GM12878 (cell line): ENCODE results near the gene RFX3. TPM values are rescaled to one million over a fixed set of nuclear protein-coding genes. Genes with fewer than 3 reads are reported as not detected.

Experiments used
- CBX5 ChIP-seq: sonication (generic); IDR thresholded peaks from 2 replicates; pipeline ENCODE4 v1.6.1; 2016; ENCODE audit warnings: low read depth, moderate library complexity, mild to moderate bottlenecking, inconsistent platforms
- CHD1 ChIP-seq: IDR thresholded peaks from 2 replicates; pipeline ENCODE4 v1.6.1; 2012; ENCODE audit warnings: low read depth, low read length, improper control_type of control experiment
- CTCF ChIP-seq, 3 experiments: IDR thresholded peaks in 2 of 3; conservative IDR thresholded peaks in 1 of 3; 2 replicates each; pipeline ENCODE4 v1.5.1; 2011; ENCODE audit warnings: low read depth in 3 of 3, low read length in 3 of 3, mild to moderate bottlenecking in 3 of 3, control low read depth in 2 of 3, moderate library complexity in 2 of 3, inconsistent platforms in 1 of 3, mixed read lengths in 1 of 3; ENCODE audit not compliant: control insufficient read depth in 2 of 3, insufficient read depth in 1 of 3; ENCODE audit errors: extremely low read depth in 1 of 3
- CUX1 ChIP-seq: IDR thresholded peaks from 2 replicates; pipeline ENCODE4 v1.6.1; 2012; ENCODE audit warnings: improper control_type of control experiment, low read depth, low read length; ENCODE audit not compliant: insufficient replicate concordance
- GATAD2B ChIP-seq: fragments of 450-650 bp; conservative IDR thresholded peaks from 2 replicates; pipeline ENCODE4 v1.6.1; 2017; ENCODE audit warnings: low read depth, mild to moderate bottlenecking, moderate library complexity
- IKZF1 ChIP-seq: fragments of 450-650 bp; conservative IDR thresholded peaks from 2 replicates; pipeline ENCODE4 v1.6.1; 2017; ENCODE audit warnings: antibody characterized with exemption, mild to moderate bottlenecking
- IRF5 ChIP-seq: fragments of 450-650 bp; IDR thresholded peaks from 2 replicates; pipeline ENCODE4 v1.6.1; 2017; ENCODE audit warnings: borderline replicate concordance
- JUNB ChIP-seq: IDR thresholded peaks from 2 replicates; pipeline ENCODE4 v1.6.1; 2016; ENCODE audit warnings: antibody characterized with exemption, mild to moderate bottlenecking
- MXI1 ChIP-seq: fragments of 150-350 bp; IDR thresholded peaks from 2 replicates; pipeline ENCODE4 v1.6.1; 2011; ENCODE audit warnings: low read depth, mild to moderate bottlenecking, inconsistent platforms, low read length, improper control_type of control experiment
- MYC ChIP-seq: IDR thresholded peaks from 2 replicates; pipeline ENCODE4 v1.6.1; 2011; ENCODE audit warnings: mild to moderate bottlenecking, low read length, moderate library complexity, inconsistent platforms; ENCODE audit not compliant: insufficient read depth, insufficient replicate concordance, insufficient read length, severe bottlenecking
- NR2C1 ChIP-seq: fragments of 450-650 bp; IDR thresholded peaks from 2 replicates; pipeline ENCODE4 v1.6.1; 2017; ENCODE audit warnings: antibody characterized with exemption, mild to moderate bottlenecking, moderate library complexity
- POU2F2 ChIP-seq: IDR thresholded peaks from 3 replicates; pipeline ENCODE4 v1.6.1; 2011; ENCODE audit warnings: low read depth, mild to moderate bottlenecking, low read length, borderline replicate concordance
- RUNX3 ChIP-seq: IDR thresholded peaks from 2 replicates; pipeline ENCODE4 v1.6.1; 2012; ENCODE audit warnings: low read length, inconsistent platforms
- SKIL ChIP-seq: fragments of 450-650 bp; IDR thresholded peaks from 2 replicates; pipeline ENCODE4 v1.6.1; 2017; ENCODE audit warnings: mild to moderate bottlenecking, low read depth, inconsistent platforms; ENCODE audit not compliant: poor library complexity, severe bottlenecking
- SPI1 ChIP-seq: IDR thresholded peaks from 2 replicates; pipeline ENCODE4 v1.6.1; 2011; ENCODE audit warnings: low read depth, mild to moderate bottlenecking, low read length, moderate library complexity, borderline replicate concordance; ENCODE audit not compliant: insufficient read depth
- SRF ChIP-seq, 2 experiments: IDR thresholded peaks; 2 replicates each; pipeline ENCODE4 v1.6.1; 2011; ENCODE audit warnings: low read depth in 2 of 2, low read length in 2 of 2, mild to moderate bottlenecking in 1 of 2, moderate library complexity in 1 of 2
- TCF12 ChIP-seq: IDR thresholded peaks from 2 replicates; pipeline ENCODE4 v1.6.1; 2011; ENCODE audit warnings: low read depth, mild to moderate bottlenecking, low read length
- USF1 ChIP-seq: IDR thresholded peaks from 2 replicates; pipeline ENCODE4 v1.6.1; 2011; ENCODE audit warnings: borderline replicate concordance, low read depth, mild to moderate bottlenecking, moderate library complexity, mixed read lengths, low read length; ENCODE audit not compliant: insufficient read depth; ENCODE audit errors: extremely low read length
- ZBED1 ChIP-seq: IDR thresholded peaks from 2 replicates; pipeline ENCODE4 v1.6.1; 2016; ENCODE audit warnings: borderline replicate concordance
- polyA plus RNA-seq, 11 experiments: library from polyadenylated mRNA; depleted of rRNA in 4 of 11; unstranded in 6 of 11; stranded (reverse) in 5 of 11; fragments of >200 nt; fragmentation: Nextera tagmentation in 4 of 11; fragmentation: Illumina TruSeq in 1 of 11; extraction: Ambion mirVana in 4 of 11; extraction: Trizol in 1 of 11; gene quantifications; 1 replicate in 1 of 11; 2 replicates in 10 of 11; pipeline versions ENCODE4 v1.2.1 to v1.2.3, GENCODE V29; 2011 to 2016; ENCODE audit warnings: inconsistent platforms in 2 of 11, missing spikeins in 2 of 11, low read depth in 1 of 11
- total RNA-seq, 4 experiments: library from RNA; depleted of rRNA in 3 of 4; stranded (reverse); fragments of >200 nt in 3 of 4; fragmentation: Illumina TruSeq in 1 of 4; extraction: Trizol in 1 of 4; gene quantifications; 2 replicates each; pipeline versions ENCODE4 v1.2.1 to v1.2.3, GENCODE V29; 2013 to 2021

The RFX3 gene
- total and polyA plus RNA-seq, 10 of the 15 experiments (the other 5 are each of a cell fraction or from before 2014, with no cell fraction given), result 1.2 to 26.4 (median 6.7) TPM

GRCh38 chr9:3478549-3478953, 47.2 kb downstream of the RFX3 start (continued):
- TF ChIP-seq CUX1 (no peak), MYC (no peak), CBX5 (no peak), SPI1 (peak; percentile 82), SKIL (no peak), POU2F2 (no peak), CTCF (IDR thresholded peaks at IDR 0.05 in 2 of 3, conservative IDR thresholded peaks at IDR 0.05 in 1 of 3; ENCODE audit: control insufficient read depth in 2 of 3, extremely low read depth in 1 of 3, insufficient read depth in 1 of 3, low read depth in 3 of 3, low read length in 3 of 3) (no peak), GATAD2B (no peak), USF1 (no peak), NR2C1 (no peak), RUNX3 (peak; percentile 48), TCF12 (no peak), IRF5 (no peak), ZBED1 (no peak), MXI1 (no peak), IKZF1 (peak; percentile 42; the same call in 1 of the 2 replicates), SRF (IDR thresholded peaks at IDR 0.05; ENCODE audit: low read depth in 2 of 2, low read length in 2 of 2) (no peak), CHD1 (no peak), JUNB (no peak)
